Right ventricle myocardium inferior (tissue), 1 donor: ENCODE results near the gene EXOG. TPM values are rescaled to one million over a fixed set of nuclear protein-coding genes. Genes with fewer than 3 reads are reported as not detected.

ENCODE experiments used
- ATAC-seq: fragments of 200-7000 bp; cut with Tn5 transposase; one replicate; pipeline ENCODE4 v1.9.1; 2020; ENCODE audit warnings: mild to moderate bottlenecking, moderate library complexity
- DNase-seq: peaks from one replicate; pipeline ENCODE4 v3.0.0; 2021; ENCODE audit errors: missing footprints
- intact Hi-C: fragments of 100-400 bp; cut with DNase I; formaldehyde crosslinking; loops from one replicate; pipeline ENCODE4 v1.11.0; 2022
- total RNA-seq: library from RNA; stranded (reverse); fragmentation: NEBNext Ultra II Directional; extraction: Animal tissue kit (Norgen Biotek cat#: 25700); gene quantifications from one replicate; pipeline ENCODE4 v1.2.1, GENCODE V29; 2021
- donor health status: DM: no; HTN: yes; CAD: no; lungs with severe emphysema.

EXOG gene
- total RNA-seq, 1 donor from 2014 or later: 26.0 TPM

GRCh38 chr3:38490281-38491030 is 5.7 kb upstream of the EXOG start:
- intact Hi-C loops: no loop called here
- DNase-seq: no peak
- ATAC-seq: no peak

DNA sequence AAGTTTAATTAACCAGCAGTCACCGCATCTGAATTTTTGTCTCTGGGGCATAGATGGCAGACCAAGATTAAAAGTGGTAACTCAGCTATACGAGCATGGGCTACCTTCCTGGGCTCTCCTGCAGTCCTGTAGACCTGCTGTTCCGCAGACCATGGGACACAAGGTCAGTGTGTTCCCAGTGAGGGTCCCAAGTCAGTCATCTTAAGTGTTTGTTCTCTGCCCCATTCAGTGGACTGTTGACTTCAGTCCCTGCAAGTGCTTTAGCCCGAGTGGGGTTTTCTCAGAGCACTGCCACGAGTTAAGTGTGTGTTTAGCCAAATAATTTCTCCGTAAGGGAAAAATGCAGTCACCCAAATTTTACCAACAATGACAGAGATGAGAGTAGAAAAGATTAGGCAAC is 4.9 kb upstream of the EXOG start:
- ATAC-seq (no peak), DNase-seq (no peak)
- intact Hi-C loops: no loop called here

GRCh38 chr3:38493031-38493430 is 3.1 kb upstream of the EXOG start:
- intact Hi-C loops: no loop called here
- no peak for DNase-seq
- no peak for ATAC-seq

- DNase-seq (no peak), ATAC-seq (no peak)
- intact Hi-C loops: loop anchor here (2.0 kb wide), 2 partner anchors 24 to 154 kb away; no protein-coding TSS in a partner anchor
Observed at GRCh38 chr3:38497031-38497430, 891 bp downstream of the EXOG start.

GRCh38 chr3:38500688-38501417 is 4.7 kb downstream of the EXOG start:
- intact Hi-C loops: loop anchor here (5.0 kb wide), 1 partner anchor 216 kb away; no protein-coding TSS in a partner anchor
- ATAC-seq (peak; percentile 73), DNase-seq (no peak)

- ATAC-seq: no peak
- DNase-seq: no peak
- intact Hi-C loops: no loop called here
Observed at GRCh38 chr3:38507120-38507519, 11.0 kb downstream of the EXOG start.

DNA sequence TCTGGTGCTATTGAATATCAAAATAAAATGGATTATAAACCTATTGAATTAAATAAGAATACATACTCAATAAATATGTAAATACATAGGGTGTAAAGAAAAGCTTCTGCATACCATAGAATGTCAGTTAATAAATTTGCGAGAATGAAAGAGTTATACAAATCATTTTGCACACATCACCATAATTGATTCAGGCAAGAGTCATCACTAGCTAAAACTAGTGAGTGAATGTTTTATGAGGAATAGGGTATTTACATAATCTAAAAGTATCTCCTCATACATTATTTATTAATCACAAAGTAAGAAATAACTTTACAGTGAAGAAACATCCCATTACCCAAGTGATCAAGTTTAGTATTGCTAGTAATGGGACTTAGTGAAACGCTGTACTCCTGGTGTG is 13.6 kb downstream of the EXOG start:
- DNase-seq (no peak), ATAC-seq (no peak)
- intact Hi-C loops: no loop called here

DNA sequence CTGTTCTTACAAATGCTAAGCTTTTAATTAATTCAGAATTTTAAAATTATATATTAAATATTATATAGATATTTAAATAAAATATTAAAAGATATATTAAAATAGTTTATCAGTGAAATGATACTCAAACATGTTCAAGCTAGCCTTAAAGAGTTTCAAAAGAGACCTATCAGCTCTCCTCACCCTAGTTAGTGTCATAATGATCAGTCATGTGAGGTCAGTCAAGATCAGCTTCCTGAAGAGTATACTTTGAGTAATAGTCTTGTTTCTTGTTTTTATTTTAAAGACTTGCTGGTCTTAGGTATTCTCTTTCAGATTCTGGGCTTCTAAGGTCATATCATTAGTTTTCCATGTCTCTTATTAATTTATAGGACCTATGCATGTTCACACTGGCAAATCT is 14.5 kb downstream of the EXOG start:
- DNase-seq (no peak), ATAC-seq (no peak)
- intact Hi-C loops: no loop called here

DNA sequence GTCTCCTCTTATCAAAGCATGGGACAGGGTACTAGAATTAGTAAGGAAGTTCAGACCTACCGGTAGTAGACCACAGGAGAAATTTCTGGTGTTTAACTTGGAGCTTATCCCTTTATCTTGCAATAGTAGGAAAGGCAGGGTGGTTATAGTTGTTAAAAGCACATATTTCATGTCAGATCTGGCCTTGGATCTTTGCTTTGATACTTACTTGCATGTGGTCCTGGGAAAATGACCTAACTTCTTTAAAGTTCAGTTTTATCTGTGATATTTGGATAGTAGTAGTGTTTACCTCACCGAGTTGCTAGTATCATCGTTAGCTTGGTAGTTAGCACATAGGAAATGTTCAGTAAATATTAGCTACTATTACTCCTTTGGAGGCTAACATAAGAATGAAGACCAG is 15.4 kb downstream of the EXOG start:
- DNase-seq: no peak
- ATAC-seq: no peak
- intact Hi-C loops: no loop called here

- no peak for ATAC-seq
- intact Hi-C loops: no loop called here
- no peak for DNase-seq
Observed at GRCh38 chr3:38515367-38515766, 19.2 kb downstream of the EXOG start.

GRCh38 chr3:38516669-38517068 is 20.5 kb downstream of the EXOG start:
- intact Hi-C loops: no loop called here
- no peak for ATAC-seq
- DNase-seq: no peak

DNA sequence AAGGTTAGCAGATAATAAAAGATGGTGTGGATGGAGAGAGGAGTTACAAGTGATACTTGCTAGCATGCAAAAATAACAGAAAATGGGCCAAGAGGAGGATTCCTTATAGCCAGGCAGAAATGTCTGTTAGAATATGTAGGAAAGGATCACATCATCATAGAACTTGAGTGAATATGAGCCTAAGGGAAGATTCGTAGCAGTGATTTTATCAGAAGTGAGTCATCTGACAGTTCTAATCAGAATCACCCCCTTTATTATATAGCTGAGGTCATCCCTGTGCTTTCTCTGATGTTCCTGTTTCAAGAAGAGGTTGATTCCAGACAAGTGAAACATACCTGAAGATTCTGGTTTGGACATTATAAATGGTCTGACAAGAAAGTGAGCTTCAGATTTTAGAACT is 22.9 kb downstream of the EXOG start:
- DNase-seq (no peak), ATAC-seq (no peak)
- intact Hi-C loops: no loop called here

DNA sequence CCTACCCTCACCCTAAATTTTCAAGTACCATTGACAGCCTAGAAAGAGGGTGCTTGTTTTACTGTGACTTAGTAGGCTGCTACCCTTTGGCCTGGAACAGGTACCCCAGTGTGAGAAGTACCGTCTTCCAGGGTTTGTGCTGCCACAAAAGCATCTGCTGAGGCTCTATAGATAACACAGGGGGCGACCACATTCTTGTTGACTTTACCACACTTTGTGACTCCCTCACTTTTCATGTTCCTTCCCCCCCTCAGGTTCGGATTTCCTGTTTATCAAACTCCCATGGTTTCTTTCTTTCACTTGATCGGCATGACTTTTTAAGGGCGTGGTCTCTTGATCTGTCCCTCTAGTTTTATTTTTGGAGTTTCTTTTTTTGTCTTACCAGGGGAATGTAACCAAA is 23.5 kb downstream of the EXOG start:
- intact Hi-C loops: loop anchor here (2.0 to 5.0 kb wide), 3 partner anchors 23 to 323 kb away; partner anchors contain the start of gene EXOG
- ATAC-seq (no peak), DNase-seq (no peak)

GRCh38 chr3:38521391-38521987 is 25.3 kb downstream of the EXOG start:
- intact Hi-C loops: loop anchor here (2.0 to 5.0 kb wide), 3 partner anchors 25 to 321 kb away; partner anchors contain the start of gene EXOG
- peak; percentile 57 for ATAC-seq
- DNase-seq: no peak

GRCh38 chr3:38522002-38522401 is 25.9 kb downstream of the EXOG start:
- ATAC-seq: peak; percentile 73
- intact Hi-C loops: loop anchor here (5.0 kb wide), 1 partner anchor 320 kb away; no protein-coding TSS in a partner anchor
- DNase-seq: no peak

- DNase-seq: no peak
- intact Hi-C loops: loop anchor here (5.0 kb wide), 1 partner anchor 318 kb away; no protein-coding TSS in a partner anchor
Observed at GRCh38 chr3:38524141-38524739, 28.1 kb downstream of the EXOG start.

GRCh38 chr3:38526792-38527191 is 30.7 kb downstream of the EXOG start:
- DNase-seq (no peak), ATAC-seq (no peak)
- intact Hi-C loops: no loop called here

More at GRCh38 chr3:38524141-38524739, 28.1 kb downstream of the EXOG start:
- no peak for ATAC-seq

DNA sequence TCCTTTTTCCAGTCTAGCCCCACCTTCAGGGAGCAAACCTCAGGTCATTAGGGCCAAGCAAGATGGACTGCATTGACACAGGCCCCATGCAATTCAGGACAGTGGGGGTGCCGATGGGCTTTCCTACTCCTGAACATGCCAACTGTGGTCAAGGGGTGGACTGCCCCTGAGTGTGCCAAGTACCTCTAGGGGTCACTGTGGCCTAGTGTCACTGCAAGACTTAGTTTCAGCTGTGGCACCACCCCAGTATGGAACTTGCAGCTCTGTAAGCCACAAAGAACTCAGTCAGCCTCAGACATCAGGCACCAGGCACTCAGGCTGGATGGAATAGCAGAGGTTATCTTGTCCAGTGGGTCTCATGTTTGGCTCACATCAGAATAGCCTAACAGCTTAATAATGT is 32.3 kb downstream of the EXOG start:
- ATAC-seq (no peak), DNase-seq (no peak)
- intact Hi-C loops: no loop called here

- ATAC-seq (no peak), DNase-seq (no peak)
- intact Hi-C loops: loop anchor here (10.0 kb wide), 1 partner anchor 192 kb away; no protein-coding TSS in a partner anchor
Observed at GRCh38 chr3:38532529-38532928, 36.4 kb downstream of the EXOG start.
